UCSD-AML1 (cell line): ENCODE data around the gene SSUH2.
"Not testable (repeated sequence)": the region's sequence is repeated elsewhere in the genome, so short reads cannot be mapped to it uniquely, and the experiment has no call there.

Experiments used
- DNase-seq: peaks from one replicate; lab custom pipeline; 2025; ENCODE audit not compliant: unreplicated experiment; lab: John Stamatoyannopoulos, UW

The SSUH2 gene

DNA sequence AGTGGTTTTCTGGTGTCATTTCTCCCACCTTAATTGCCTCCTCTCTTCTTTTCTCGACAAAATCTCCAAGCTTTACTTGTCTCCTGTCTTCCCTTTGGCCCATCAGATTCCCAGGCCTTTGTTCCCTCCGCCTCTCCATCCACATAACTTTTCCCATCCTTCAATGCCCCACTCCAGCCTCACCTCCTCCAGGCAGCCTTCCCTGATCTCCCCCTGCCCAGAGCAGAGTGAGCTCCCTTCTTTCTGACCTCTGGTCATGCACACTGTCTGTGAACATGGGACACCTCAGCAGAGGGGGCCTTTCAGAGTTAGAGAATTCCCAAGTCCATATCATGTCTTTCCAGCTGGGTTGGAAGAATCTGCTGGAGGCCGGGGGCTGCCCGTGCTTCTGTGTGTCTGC, 14.6 kb upstream of the SSUH2 start:
- DNase-seq = no peak

- no peak for DNase-seq
These were observed 14.0 kb upstream of the SSUH2 start for GRCh38 chr3:8658306-8659212.

DNA sequence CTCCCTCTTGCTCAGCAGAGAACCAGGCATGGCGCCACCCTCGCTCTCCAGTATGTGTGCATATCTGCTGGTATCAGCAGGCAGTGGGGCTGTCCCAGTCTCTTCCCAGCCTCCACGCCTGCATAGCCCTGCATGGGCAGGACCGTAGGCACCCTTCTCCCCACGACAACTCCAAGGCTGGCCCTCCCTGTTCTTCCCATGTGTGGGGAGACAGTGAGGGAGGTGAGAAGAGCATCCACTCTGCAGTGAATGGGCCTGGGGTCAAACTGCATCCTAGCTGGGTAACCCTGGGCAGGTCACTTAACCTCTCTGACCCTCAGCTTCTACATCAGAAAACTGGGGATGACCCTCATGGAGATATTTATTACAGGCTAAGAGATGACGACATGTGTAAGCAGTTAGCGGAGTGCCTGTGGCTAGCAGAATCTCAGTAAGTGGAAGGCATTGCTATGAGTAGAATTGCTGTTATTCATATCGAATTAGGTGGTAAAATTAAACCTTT, 13.3 kb upstream of the SSUH2 start:
- no peak for DNase-seq

DNA sequence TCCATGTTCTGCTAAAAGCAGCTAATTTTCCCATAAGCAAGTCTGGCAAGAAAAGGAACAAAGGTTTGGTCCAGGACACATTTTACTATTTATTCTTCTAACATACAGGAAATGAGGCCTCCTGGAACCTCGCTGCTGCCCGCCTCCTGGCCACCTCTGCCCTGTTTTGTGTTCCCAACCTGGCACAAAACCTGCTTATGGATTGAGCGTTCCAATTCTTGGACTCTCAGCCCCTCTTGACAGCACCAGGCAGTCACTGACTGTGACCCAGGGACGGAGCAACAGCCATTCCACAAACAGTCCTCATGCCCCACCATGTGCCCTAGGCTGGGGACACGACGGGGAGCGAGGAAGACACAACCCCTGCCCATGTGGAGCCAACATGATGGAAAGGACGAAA, 11.6 kb upstream of the SSUH2 start:
- DNase-seq = no peak

DNA sequence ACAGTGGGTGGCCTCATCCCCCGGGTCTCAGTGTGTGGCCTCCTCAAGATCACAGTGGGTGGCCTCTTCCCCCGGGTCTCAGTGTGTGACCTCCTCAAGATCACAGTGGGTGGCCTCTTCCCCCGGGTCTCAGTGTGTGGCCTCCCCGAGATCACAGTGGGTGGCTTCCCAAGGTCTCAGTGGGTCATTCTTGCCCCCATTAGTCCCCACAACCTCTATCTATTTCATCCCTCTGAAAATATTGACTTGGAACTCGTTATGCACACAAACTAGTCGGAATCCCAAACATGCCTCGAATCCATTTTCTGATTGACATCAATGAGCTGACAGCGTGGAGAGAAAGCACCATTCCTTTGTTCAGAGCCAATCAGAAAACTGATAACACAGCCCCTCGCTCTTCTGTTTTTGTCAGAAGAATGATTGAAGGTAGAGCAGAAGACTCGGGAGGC, 10.8 kb upstream of the SSUH2 start:
- no peak for DNase-seq

DNA sequence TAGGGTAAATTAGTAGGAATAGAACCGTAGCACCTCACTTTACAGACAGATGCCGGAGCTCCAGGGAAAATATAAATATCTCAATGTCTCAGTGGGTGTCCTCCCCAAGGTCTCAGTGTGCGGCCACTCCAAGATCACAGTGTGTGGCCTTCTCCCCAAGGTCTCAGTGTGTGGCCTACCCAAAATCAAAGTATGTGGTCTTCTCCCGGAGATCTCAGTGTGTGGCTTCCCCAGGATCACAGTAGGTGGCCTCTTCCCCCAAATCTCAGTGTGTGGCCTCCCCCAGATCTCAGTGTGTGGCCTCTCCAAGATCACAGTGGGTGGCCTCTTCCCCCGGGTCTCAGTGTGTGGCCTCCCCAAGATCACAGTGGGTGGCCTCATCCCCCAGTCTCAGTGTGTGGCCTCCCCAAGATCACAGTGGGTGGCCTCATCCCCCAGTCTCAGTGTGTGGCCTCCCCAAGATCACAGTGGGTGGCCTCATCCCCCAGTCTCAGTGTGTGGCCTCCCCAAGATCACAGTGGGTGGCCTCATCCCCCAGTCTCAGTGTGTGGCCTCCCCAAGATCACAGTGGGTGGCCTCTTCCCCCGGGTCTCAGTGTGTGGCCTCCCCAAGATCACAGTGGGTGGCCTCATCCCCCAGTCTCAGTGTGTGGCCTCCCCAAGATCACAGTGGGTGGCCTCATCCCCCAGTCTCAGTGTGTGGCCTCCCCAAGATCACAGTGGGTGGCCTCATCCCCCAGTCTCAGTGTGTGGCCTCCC, 10.2 kb upstream of the SSUH2 start:
- not testable (repeated sequence) for DNase-seq

DNA sequence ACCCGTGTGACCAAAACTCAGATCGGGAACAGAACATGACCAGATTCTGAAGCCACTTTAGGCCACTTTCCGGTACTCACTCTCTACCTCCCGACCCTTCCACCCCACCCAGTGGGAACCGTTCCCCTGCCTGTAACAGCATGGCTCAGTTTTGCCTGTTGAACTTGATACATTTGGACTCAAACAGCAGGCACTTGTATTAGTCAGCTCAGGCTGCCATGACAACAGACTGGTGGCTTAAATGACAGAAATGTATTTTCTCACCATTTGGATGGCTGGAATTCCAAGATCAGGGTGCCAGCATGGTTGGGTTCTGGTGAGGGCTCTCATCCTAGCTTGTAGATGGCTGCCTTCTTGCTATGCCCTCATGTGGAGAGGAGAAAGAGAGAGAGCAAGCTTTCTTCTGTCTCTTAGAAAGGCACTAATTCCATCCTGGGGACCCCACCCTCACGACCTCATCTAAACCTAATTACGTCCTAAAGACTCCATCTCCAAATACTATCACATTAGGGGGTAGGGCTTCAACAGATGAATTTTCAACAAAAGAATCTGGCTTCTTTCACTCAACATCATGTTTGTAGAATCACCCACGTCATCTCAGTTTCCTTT, 9.3 kb upstream of the SSUH2 start:
- DNase-seq = no peak

DNA sequence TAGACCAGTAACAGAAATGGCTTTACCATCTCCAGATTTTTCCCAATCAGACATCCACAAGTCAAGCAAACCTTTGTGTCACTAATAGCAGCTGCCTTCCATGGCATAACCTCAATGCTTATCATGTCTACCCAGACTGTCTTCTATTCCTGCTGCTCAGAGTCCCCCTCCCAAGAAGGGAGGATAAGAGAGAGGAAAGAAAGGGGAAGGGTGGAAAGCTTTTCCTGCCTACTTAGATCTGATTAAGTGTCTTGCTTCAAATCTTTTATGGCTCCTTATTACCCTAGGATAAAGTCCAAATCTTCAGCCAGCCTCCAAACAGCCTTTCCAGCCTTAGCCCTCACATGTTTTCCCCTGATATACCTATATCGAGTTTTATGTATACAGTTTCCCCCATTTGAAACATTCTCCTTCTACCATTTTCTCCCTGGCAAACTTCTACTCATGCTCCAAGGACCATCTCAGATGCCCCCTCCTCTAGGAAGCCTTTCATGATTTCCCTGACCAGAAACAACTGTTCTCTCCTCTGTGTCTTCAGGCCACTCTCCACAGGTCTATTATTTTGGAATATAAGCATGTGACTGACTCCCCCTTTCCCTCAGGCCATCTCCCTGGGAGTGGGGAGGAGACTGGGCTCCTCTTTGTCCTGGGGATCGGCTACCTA, 7.9 kb upstream of the SSUH2 start:
- no peak for DNase-seq

- DNase-seq = no peak
These were observed 7.1 kb upstream of the SSUH2 start for GRCh38 chr3:8651418-8652323.

- no peak for DNase-seq
These were observed 6.2 kb upstream of the SSUH2 start for GRCh38 chr3:8650583-8651416.

DNA sequence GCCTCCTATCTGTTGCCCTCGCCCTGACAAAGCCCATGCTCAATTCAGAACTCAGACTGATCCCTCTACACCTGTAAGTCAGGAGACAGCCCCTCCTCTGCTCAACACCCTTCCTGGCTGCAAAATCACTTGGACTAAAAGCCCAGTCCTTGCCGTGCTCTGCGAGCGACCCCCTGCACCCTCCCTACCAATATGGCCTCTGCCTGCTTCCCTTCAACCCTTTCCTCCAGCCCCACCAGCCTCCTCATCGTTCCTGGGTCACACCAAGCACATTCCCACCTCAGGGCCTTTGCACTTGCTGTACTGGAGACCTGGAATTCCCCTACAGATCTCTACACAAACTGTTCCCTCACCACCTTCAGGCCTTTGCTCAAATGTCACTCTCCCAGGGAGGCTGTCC, 5.2 kb upstream of the SSUH2 start:
- no peak for DNase-seq

DNA sequence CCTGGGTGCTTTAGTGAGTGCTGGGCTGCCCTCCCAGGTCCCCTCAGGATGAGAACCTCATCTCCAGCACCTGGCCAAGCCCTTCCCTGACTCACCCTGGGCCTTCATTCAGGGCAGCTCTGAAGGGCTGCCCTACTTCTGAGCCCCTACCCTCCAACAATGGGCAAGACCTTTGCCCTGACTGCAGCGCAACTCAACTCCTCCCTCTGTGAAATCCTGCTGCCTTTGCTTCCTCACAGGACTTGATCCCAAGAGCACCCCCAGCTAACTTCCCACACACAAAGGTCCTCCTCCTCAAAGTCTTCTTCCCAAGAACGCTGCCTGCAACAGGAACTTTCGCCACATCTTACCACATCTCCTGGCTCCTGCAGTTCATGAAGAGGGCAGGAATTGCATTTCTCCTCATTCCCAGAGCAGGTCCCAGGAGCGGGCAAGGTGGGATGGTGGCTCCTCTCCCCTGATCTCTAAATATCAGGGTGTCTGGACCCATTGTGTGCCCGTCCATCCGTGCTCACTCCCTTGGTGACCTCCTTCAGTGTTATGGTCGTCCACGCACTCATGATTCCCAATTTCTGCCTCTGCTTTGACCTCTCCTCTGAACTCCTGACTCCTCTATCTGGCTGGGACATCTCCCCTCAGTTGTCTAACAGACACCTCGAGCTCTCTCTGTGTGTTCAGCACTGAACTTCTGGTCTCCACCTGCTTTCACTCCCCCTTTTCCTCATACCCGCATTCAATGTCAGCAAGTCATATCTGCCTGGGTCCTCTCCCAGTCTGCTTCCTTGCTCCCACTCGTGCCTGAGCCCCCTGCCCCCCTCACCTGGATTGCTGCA, 4.5 kb upstream of the SSUH2 start:
- DNase-seq = no peak

DNA sequence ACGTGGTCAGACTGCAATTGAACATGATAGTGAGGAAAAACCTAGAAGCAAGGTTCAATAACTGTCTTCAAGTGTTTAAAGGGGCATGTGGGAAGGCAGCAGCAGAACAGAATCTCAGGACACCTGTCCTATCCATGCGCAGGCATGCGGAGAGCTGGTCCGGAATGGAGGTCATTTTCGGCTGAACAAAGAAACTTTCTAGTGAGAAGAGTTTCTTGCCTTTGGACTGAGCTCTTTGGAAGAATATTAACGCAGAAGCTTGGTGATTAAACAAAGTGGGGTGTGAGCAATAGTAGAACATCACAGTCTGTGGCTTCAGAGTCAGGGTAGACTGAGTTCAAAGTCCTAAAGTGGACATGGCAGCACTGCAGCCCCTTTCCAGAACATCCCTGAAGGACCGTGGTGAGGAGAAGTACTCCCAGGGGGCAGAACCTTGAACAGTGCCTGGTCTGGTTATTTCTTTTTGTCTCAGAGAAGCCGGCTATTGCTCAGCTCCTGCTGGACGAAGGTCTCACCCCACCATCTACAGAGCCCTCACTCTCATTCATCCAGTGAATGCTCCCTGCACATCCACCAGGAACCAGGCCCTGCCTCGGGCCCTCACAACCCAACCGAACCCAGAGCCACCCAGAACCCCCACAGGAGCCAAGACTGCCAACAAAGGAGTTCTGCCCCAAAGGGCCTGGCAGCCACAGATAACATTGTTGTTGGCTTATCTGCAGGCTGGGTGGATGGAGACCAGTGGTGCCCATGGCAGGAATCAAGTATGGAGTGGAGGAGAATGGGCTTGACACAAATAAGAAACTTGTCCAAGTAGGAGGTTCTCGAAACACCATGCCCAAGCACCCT, 2.8 kb upstream of the SSUH2 start:
- no peak for DNase-seq

GRCh38 chr3:8646313-8646938, 1.8 kb upstream of the SSUH2 start:
- DNase-seq = no peak

DNA sequence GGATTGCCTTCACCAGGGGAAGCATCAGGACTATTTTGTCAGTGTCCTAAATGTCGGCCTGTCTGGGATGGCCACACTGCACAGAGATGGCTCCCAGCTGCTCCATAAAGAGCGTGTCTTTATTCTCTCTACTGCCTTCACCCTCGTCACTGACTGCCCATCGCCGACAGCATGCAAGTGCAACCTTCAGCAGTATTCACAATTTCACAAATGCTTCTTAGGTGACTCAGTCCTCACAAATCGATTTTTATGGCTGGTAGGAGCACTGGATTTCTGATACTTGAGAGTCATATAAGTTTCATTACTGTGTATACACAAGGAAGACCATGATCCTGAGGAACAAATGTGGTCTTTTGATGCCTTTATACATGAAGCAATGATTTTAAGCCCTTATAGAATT, 1.1 kb upstream of the SSUH2 start:
- DNase-seq = no peak

GRCh38 chr3:8643693-8644365, 769 bp downstream of the SSUH2 start:
- no peak for DNase-seq
